ENCODE data around the gene IFNGR2.

DNA sequence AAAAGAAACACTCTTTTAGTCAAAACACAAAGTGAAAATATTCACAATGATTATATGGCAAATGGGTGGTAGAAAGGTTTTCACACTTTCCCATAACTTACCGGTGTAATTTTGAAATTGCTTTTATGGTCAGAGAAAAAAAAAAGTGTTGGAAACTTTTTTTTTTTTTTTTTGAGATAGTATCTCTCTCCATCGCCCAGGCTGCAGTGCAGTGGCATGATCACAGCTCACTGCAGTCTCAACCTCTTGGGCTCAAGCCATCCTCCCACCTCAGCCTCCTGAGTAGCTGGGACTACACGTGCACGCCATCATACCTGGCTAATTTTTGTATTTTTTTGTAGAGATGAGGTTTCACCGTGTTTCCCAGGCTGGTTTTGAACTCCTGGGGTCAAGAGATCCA is 3.3 kb downstream of the IFNGR2 start:
- TF ChIP-seq, protein P1, sequence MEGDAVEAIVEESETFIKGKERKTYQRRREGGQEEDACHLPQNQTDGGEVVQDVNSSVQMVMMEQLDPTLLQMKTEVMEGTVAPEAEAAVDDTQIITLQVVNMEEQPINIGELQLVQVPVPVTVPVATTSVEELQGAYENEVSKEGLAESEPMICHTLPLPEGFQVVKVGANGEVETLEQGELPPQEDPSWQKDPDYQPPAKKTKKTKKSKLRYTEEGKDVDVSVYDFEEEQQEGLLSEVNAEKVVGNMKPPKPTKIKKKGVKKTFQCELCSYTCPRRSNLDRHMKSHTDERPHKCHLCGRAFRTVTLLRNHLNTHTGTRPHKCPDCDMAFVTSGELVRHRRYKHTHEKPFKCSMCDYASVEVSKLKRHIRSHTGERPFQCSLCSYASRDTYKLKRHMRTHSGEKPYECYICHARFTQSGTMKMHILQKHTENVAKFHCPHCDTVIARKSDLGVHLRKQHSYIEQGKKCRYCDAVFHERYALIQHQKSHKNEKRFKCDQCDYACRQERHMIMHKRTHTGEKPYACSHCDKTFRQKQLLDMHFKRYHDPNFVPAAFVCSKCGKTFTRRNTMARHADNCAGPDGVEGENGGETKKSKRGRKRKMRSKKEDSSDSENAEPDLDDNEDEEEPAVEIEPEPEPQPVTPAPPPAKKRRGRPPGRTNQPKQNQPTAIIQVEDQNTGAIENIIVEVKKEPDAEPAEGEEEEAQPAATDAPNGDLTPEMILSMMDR (IDR thresholded peaks at IDR 0.05) = no peak
- TF ChIP-seq RAD21 (IDR thresholded peaks at IDR 0.05; ENCODE audit: low read length) = no peak
- no peak for TF ChIP-seq POLR2AphosphoS5 (IDR thresholded peaks at IDR 0.05; ENCODE audit: low read depth, low read length)
- TF ChIP-seq EZH2phosphoT487 (IDR thresholded peaks at IDR 0.05; ENCODE audit: borderline replicate concordance, low read depth) = no peak
- TF ChIP-seq CHD2 (IDR thresholded peaks at IDR 0.05; ENCODE audit: low read length, partially characterized antibody) = no peak
- TF ChIP-seq, protein P2, sequence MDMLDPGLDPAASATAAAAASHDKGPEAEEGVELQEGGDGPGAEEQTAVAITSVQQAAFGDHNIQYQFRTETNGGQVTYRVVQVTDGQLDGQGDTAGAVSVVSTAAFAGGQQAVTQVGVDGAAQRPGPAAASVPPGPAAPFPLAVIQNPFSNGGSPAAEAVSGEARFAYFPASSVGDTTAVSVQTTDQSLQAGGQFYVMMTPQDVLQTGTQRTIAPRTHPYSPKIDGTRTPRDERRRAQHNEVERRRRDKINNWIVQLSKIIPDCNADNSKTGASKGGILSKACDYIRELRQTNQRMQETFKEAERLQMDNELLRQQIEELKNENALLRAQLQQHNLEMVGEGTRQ (IDR thresholded peaks at IDR 0.05; ENCODE audit: borderline replicate concordance, low read depth, low read length) = no peak
- TF ChIP-seq EP300 (IDR thresholded peaks at IDR 0.05; ENCODE audit: borderline replicate concordance in 1 of 2, low read depth in 1 of 2, low read length in 1 of 2) = no peak
